ENCODE results near the gene MYO19.

GRCh38 chr17:36544044-36544306 is 9.3 kb upstream of the MYO19 start:
- TF ChIP-seq POLR2A (IDR thresholded peaks at IDR 0.05; ENCODE audit: low read length) (peak; percentile 3), GATA1 (IDR thresholded peaks at IDR 0.05; ENCODE audit: low read depth, low read length) (no peak)

All from erythroblast (primary cell).